Thoracic aorta (tissue), 2 donors: Measurements from ENCODE around the gene TRAF1. TPM values are rescaled to one million over a fixed set of nuclear protein-coding genes. Genes with fewer than 3 reads are reported as not detected.

ENCODE experiments used
- ATAC-seq: fragments of 150-250 bp; one replicate; pipeline ENCODE4 v1.8.0; 2017; ENCODE audit warnings: low read depth; ENCODE audit not compliant: insufficient number of reproducible peaks, low FRiP score
- DNase-seq: peaks from one replicate; pipeline ENCODE4 v3.0.0-alpha.2; 2020; ENCODE audit warnings: low spot score
- H3K27ac ChIP-seq, 2 donors: fragments of 200-600 bp; sonication (generic); 1 replicate in 1 of 2; 2 replicates in 1 of 2; pipeline ENCODE4 v1.5.1; 2016; ENCODE audit warnings: mild to moderate bottlenecking in 2 of 2, moderate library complexity in 2 of 2
- H3K27me3 ChIP-seq: fragments of 200-600 bp; sonication (generic); replicated peaks from 2 replicates; pipeline ENCODE4 v1.6.0; 2016; ENCODE audit warnings: mild to moderate bottlenecking; ENCODE audit not compliant: insufficient read depth
- H3K36me3 ChIP-seq: fragments of 200-600 bp; sonication (generic); one replicate; pipeline ENCODE4 v1.5.1; 2016
- H3K4me1 ChIP-seq, 2 donors: fragments of 200-600 bp; sonication (generic); 1 replicate in 1 of 2; 2 replicates in 1 of 2; pipeline versions ENCODE4 v1.5.1 to v1.6.0; 2016; ENCODE audit warnings: low read depth in 2 of 2, mild to moderate bottlenecking in 1 of 2; ENCODE audit not compliant: control insufficient read depth in 1 of 2
- H3K4me3 ChIP-seq: fragments of 200-600 bp; sonication (generic); 2 replicates; pipeline ENCODE4 v1.5.1; 2016; ENCODE audit warnings: mild to moderate bottlenecking
- H3K9me3 ChIP-seq: fragments of 200-600 bp; sonication (generic); 2 replicates; pipeline ENCODE4 v1.5.1; 2016
- CTCF ChIP-seq: fragments of 200-600 bp; sonication (generic); IDR thresholded peaks from one replicate; pipeline ENCODE4 v1.5.1; 2019; ENCODE audit warnings: antibody characterized with exemption
- total RNA-seq, 2 donors: library from RNA; depleted of rRNA; stranded (reverse); fragments of >200 nt; gene quantifications; one replicate each; pipeline versions ENCODE4 v1.1.0 to v1.2.3, GENCODE V29; 2016

The TRAF1 gene
- total RNA-seq, 2 donors from 2014 or later: 36.4 to 52.5 TPM

DNA sequence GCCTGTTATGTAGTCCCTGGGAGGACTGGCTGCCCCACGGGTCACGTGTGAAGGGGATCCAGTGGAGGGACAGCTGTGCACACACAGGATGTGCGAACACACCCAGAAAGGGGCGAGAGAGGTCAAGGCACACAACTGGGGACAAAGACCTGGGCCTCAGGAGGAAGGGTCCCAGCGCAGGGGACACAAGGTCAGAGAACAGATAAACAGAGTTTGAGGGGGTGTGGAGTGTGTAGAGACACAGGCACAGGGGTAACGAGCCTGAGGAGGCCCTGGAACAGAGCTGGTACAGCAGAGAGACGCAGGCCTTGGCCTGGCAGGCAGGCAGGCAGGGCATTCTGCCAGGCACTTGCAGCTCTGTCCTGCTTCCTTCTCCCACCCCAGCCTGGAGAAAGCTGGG is 69.1 kb downstream of the TRAF1 start:
- H3K27ac ChIP-seq: peak overlapping the region in 1 of 2 donors; percentile 26
- no peak for ATAC-seq

GRCh38 chr9:120856700-120857099 is 69.9 kb downstream of the TRAF1 start:
- no peak for ATAC-seq
- H3K36me3 ChIP-seq: peaks cover 37% of the 10 kb centered on the region
- H3K27ac ChIP-seq: peak overlapping the region in 1 of 2 donors; percentile 40

More for the DNA sequence above, 69.1 kb downstream of the TRAF1 start:
- no peaks in the 10 kb centered on the region for H3K27me3 ChIP-seq
- peaks cover 44% of the 10 kb centered on the region for H3K36me3 ChIP-seq
- no peak for DNase-seq
- no peaks in the 10 kb centered on the region for H3K4me1 ChIP-seq
- no peaks in the 10 kb centered on the region for H3K9me3 ChIP-seq
- no peak for TF ChIP-seq CTCF
- H3K4me3 ChIP-seq: no peak overlapping the region

DNA sequence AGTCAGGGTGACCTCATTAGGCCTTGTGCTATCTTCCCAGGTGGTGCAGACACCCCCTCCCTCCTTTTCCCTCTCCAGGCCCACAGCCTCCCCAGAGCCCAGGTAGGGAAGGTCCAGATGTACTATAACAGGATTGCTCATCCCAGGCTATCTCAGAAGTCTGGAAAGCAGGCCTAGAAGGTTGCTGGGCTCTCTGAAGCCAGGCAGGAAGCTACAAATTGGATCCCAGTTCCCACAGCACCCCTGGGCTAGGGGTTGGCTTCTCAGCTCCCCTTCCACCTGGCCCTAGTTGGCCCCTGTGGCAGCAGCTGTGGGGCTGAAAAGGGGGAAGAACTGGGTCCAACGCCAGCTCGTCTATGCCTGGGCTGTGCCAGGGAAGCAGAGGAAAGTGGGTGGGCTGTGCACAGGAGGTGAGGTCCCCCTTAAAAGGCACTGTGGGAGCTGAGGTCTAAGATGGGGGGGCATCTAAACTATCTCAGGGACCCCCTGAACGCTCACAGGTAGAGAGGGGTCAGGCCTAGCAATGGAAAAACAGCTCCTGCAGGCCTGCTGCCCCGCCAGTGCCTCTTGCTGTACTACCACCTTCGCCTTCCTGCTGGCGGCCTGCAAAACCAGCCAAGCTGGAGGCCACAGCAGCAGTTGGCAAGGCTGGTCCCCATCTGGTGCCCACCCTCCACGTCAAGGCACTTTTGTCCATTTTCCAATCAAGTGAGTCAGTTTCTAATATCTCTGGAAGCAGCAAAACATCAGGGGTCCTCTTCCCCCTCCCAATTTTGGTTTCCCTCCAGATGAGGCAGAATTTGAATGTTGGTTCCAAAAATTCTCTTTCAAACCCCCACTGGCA is 70.5 kb downstream of the TRAF1 start:
- Histone ChIP-seq H3K27me3 (no peaks in the 10 kb centered on the region), H3K36me3 (peaks cover 32% of the 10 kb centered on the region), H3K4me1 (no peaks in the 10 kb centered on the region), H3K9me3 (no peaks in the 10 kb centered on the region), H3K4me3 (no peak overlapping the region), H3K27ac (peak overlapping the region in 1 of 2 donors; percentile 40)
- no peak for DNase-seq
- no peak for ATAC-seq
- TF ChIP-seq CTCF: no peak

More at GRCh38 chr9:120856700-120857099, 69.9 kb downstream of the TRAF1 start:
- Histone ChIP-seq H3K4me1 (no peaks in the 10 kb centered on the region), H3K9me3 (no peaks in the 10 kb centered on the region), H3K4me3 (no peak overlapping the region), H3K27me3 (no peaks in the 10 kb centered on the region)
- no peak for DNase-seq
- no peak for TF ChIP-seq CTCF

GRCh38 chr9:120854596-120855327 is 71.8 kb downstream of the TRAF1 start:
- DNase-seq (no peak), ATAC-seq (no peak)
- TF ChIP-seq CTCF: no peak
- Histone ChIP-seq H3K4me1 (no peaks in the 10 kb centered on the region), H3K27me3 (no peaks in the 10 kb centered on the region), H3K4me3 (no peak overlapping the region), H3K27ac (no peak overlapping the region), H3K36me3 (peaks cover 21% of the 10 kb centered on the region), H3K9me3 (no peaks in the 10 kb centered on the region)

DNA sequence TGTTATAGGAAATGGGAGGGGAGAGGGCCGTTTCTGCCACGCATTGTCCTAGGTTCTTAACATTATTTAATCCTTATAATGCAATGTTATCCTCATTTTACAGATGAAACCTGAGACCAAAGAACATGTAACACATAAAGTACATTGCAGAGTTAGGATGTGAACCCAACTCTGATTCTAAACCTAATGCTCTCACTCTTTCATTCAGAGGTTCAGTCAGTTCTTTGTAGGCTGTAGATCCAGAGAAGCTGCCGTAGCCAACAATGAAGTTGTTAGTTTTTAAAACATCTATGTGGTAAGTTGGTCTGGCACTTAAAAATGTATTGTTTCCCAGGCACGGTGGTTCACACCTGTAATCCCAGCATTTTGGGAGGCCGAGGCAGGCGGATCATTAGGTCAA is 73.4 kb downstream of the TRAF1 start:
- H3K9me3 ChIP-seq: no peaks in the 10 kb centered on the region
- H3K4me1 ChIP-seq: no peaks in the 10 kb centered on the region
- no peak for DNase-seq
- H3K36me3 ChIP-seq: peaks cover 14% of the 10 kb centered on the region
- no peaks in the 10 kb centered on the region for H3K27me3 ChIP-seq
- TF ChIP-seq CTCF: no peak
- ATAC-seq: no peak
- H3K27ac ChIP-seq: no peak overlapping the region
- H3K4me3 ChIP-seq: no peak overlapping the region
